GM21423 (cell line): ENCODE data around the gene COL6A3.

Experiments
- ATAC-seq: cut with Tn5 transposase; IDR thresholded peaks from one replicate; pipeline ENCODE4 v1.9.1; 2021; ENCODE audit warnings: mild to moderate bottlenecking, moderate library complexity; ENCODE audit not compliant: unreplicated experiment

The COL6A3 gene

GRCh38 chr2:237298151-237299118, 115.5 kb downstream of the COL6A3 start:
- no peak for ATAC-seq

- no peak for ATAC-seq
These were observed 116.4 kb downstream of the COL6A3 start for GRCh38 chr2:237297421-237298150.

GRCh38 chr2:237296756-237297155, 117.2 kb downstream of the COL6A3 start:
- ATAC-seq = no peak

- ATAC-seq = no peak
These were observed 118.0 kb downstream of the COL6A3 start for GRCh38 chr2:237295889-237296480.

GRCh38 chr2:237294460-237294859, 119.5 kb downstream of the COL6A3 start:
- no peak for ATAC-seq

- no peak for ATAC-seq
These were observed 120.0 kb downstream of the COL6A3 start for GRCh38 chr2:237293978-237294377.

GRCh38 chr2:237291138-237291792, 122.7 kb downstream of the COL6A3 start:
- ATAC-seq = no peak

- ATAC-seq = no peak
These were observed 123.7 kb downstream of the COL6A3 start for GRCh38 chr2:237290261-237290660.

- ATAC-seq = no peak
These were observed 124.8 kb downstream of the COL6A3 start for GRCh38 chr2:237289139-237289538.

GRCh38 chr2:237287872-237288271, 126.1 kb downstream of the COL6A3 start:
- ATAC-seq = no peak

GRCh38 chr2:237283131-237283928, 130.6 kb downstream of the COL6A3 start:
- no peak for ATAC-seq

- no peak for ATAC-seq
These were observed 131.3 kb downstream of the COL6A3 start for GRCh38 chr2:237282568-237283128.

GRCh38 chr2:237281836-237282306, 132.1 kb downstream of the COL6A3 start:
- no peak for ATAC-seq

GRCh38 chr2:237280939-237281338, 133.0 kb downstream of the COL6A3 start:
- no peak for ATAC-seq

- no peak for ATAC-seq
These were observed 133.7 kb downstream of the COL6A3 start for GRCh38 chr2:237280229-237280628.

- ATAC-seq = no peak
These were observed 134.8 kb downstream of the COL6A3 start for GRCh38 chr2:237279012-237279768.

- ATAC-seq = no peak
These were observed 135.4 kb downstream of the COL6A3 start for GRCh38 chr2:237278568-237278967.

GRCh38 chr2:237276716-237277490, 137.1 kb downstream of the COL6A3 start:
- no peak for ATAC-seq
